H1 (cell line): ENCODE results near the gene TSSC4. TPM values are rescaled to one million over a fixed set of nuclear protein-coding genes. Genes with fewer than 3 reads are reported as not detected.
A peak's percentile ranks its signal among the peaks of the same experiment; 100 is the strongest.

Experiments used
- CTCF ChIA-PET: fragments of 300-600 bp; sonication (Branson Sonifier 250); formaldehyde crosslinking; loops from one replicate; lab custom pipeline; 2021; ENCODE audit not compliant: partially characterized antibody; lab: Charles Lee
- POLR2A ChIA-PET: fragments of 300-600 bp; sonication (Branson Sonifier 250); formaldehyde crosslinking; loops from one replicate; lab custom pipeline; 2021; ENCODE audit warnings: inconsistent platforms; ENCODE audit not compliant: partially characterized antibody; lab: Charles Lee
- DNase-seq, 2 experiments: peaks; one replicate each; pipeline versions ENCODE4 v3.0.0 to v3.0.0-alpha.2; 2010 to 2022; ENCODE audit warnings: low spot score in 2 of 2, low read depth in 1 of 2, mixed read lengths in 1 of 2
- FAIRE-seq: peaks from 2 replicates; lab custom pipeline; 2011; peaks lifted over from hg19 to GRCh38; lab: Jason Lieb, UNC
- H2AFZ ChIP-seq: 2 replicates; pipeline ENCODE4 v1.8.1; 2012; ENCODE audit warnings: low read length, inconsistent platforms
- H2AK5ac ChIP-seq: 2 replicates; pipeline ENCODE4 v1.6.1; 2013; ENCODE audit warnings: low read depth, low read length
- H2BK120ac ChIP-seq: replicated peaks from 2 replicates; pipeline ENCODE3; 2013; ENCODE audit warnings: low read depth, low read length, inconsistent platforms
- H2BK12ac ChIP-seq: 2 replicates; pipeline ENCODE4 v1.6.1; 2013; ENCODE audit warnings: low read depth, low read length
- H2BK15ac ChIP-seq: 2 replicates; pipeline ENCODE4 v1.6.1; 2013; ENCODE audit warnings: low read length
- H2BK20ac ChIP-seq: 2 replicates; pipeline ENCODE4 v1.6.1; 2013; ENCODE audit warnings: low read length
- H2BK5ac ChIP-seq: 2 replicates; pipeline ENCODE4 v1.6.1; 2013; ENCODE audit warnings: low read depth, low read length
- H3K14ac ChIP-seq: 2 replicates; pipeline ENCODE4 v1.6.1; 2013; ENCODE audit warnings: inconsistent platforms; ENCODE audit not compliant: insufficient read length
- H3K18ac ChIP-seq: 2 replicates; pipeline ENCODE4 v1.6.1; 2013; ENCODE audit warnings: low read length; ENCODE audit errors: extremely low read depth
- H3K23ac ChIP-seq: 2 replicates; pipeline ENCODE4 v1.6.1; 2013; ENCODE audit warnings: inconsistent platforms; ENCODE audit not compliant: insufficient read length
- H3K23me2 ChIP-seq: 2 replicates; pipeline ENCODE4 v1.6.1; 2013; ENCODE audit warnings: low read depth, low read length
- H3K27ac ChIP-seq: 2 replicates; pipeline ENCODE4 v1.6.1; 2011; ENCODE audit warnings: low read depth, low read length, inconsistent platforms
- H3K27me3 ChIP-seq, 4 experiments: replicated peaks in 1 of 4; 1 replicate in 1 of 4; 2 replicates in 3 of 4; pipeline versions ENCODE4 v1.6.1 to v1.8.1; 2011 to 2013; ENCODE audit warnings: low read length in 3 of 4, mild to moderate bottlenecking in 3 of 4, inconsistent platforms in 2 of 4, mixed read lengths in 2 of 4, moderate library complexity in 1 of 4; ENCODE audit not compliant: control insufficient read depth in 3 of 4, insufficient read depth in 3 of 4; ENCODE audit errors: extremely low read depth in 1 of 4
- H3K36me3 ChIP-seq, 4 experiments: 2 replicates each; pipeline versions ENCODE4 v1.6.1 to v1.8.1; 2011 to 2013; ENCODE audit warnings: mild to moderate bottlenecking in 4 of 4, low read length in 3 of 4, moderate library complexity in 2 of 4, control low read depth in 1 of 4, inconsistent platforms in 1 of 4; ENCODE audit not compliant: insufficient read depth in 4 of 4, control insufficient read depth in 2 of 4
- H3K4ac ChIP-seq: replicated peaks from 2 replicates; pipeline ENCODE3; 2013; ENCODE audit warnings: low read length, low read depth, mixed read lengths, inconsistent platforms; ENCODE audit not compliant: insufficient read length
- H3K4me1 ChIP-seq, 4 experiments: replicated peaks in 1 of 4; 1 replicate in 1 of 4; 2 replicates in 3 of 4; pipeline versions ENCODE4 v1.6.1 to v1.8.1; 2011 to 2013; ENCODE audit warnings: low read length in 3 of 4, inconsistent platforms in 2 of 4, mixed read lengths in 1 of 4; ENCODE audit not compliant: insufficient read depth in 4 of 4, control insufficient read depth in 3 of 4
- H3K4me2 ChIP-seq, 2 experiments: 2 replicates each; pipeline versions ENCODE4 v1.6.1 to v1.8.1; 2011 to 2013; ENCODE audit warnings: low read depth in 2 of 2, low read length in 2 of 2, control low read depth in 1 of 2, inconsistent platforms in 1 of 2, mild to moderate bottlenecking in 1 of 2; ENCODE audit not compliant: insufficient read depth in 1 of 2
- H3K4me3 ChIP-seq, 4 experiments: fragments of 200-600, 300-600 bp in 1 of 4; sonication (generic), shearing (Covaris generic), sonication (Bioruptor Twin) in 1 of 4; 2 replicates each; pipeline versions ENCODE4 v1.5.1 to v1.8.1; 2011 to 2016; ENCODE audit warnings: low read length in 4 of 4, low read depth in 3 of 4, control low read depth in 2 of 4, inconsistent platforms in 2 of 4, mild to moderate bottlenecking in 2 of 4, mixed read lengths in 1 of 4, moderate library complexity in 1 of 4; ENCODE audit not compliant: insufficient read depth in 2 of 4; ENCODE audit errors: extremely low read depth in 1 of 4
- H3K56ac ChIP-seq: replicated peaks from 2 replicates; pipeline ENCODE3; 2013; ENCODE audit warnings: low read depth, mild to moderate bottlenecking, mixed read lengths, low read length, inconsistent platforms; ENCODE audit not compliant: insufficient read length
- H3K79me1 ChIP-seq: 2 replicates; pipeline ENCODE4 v1.6.1; 2013; ENCODE audit warnings: low read depth, low read length, control low read depth
- H3K79me2 ChIP-seq, 2 experiments: 2 replicates each; pipeline versions ENCODE4 v1.6.1 to v1.8.1; 2012 to 2013; ENCODE audit warnings: low read length in 2 of 2, mild to moderate bottlenecking in 2 of 2, inconsistent platforms in 1 of 2; ENCODE audit not compliant: insufficient read depth in 2 of 2, control insufficient read depth in 1 of 2
- H3K9ac ChIP-seq, 4 experiments: replicated peaks in 1 of 4; 1 replicate in 1 of 4; 2 replicates in 3 of 4; pipeline versions ENCODE4 v1.6.1 to v1.8.1; 2011 to 2013; ENCODE audit warnings: low read depth in 3 of 4, low read length in 3 of 4, control low read depth in 2 of 4, mild to moderate bottlenecking in 2 of 4, moderate library complexity in 2 of 4, inconsistent platforms in 1 of 4; ENCODE audit errors: extremely low read depth in 1 of 4
- H3K9me3 ChIP-seq, 2 experiments: 2 replicates each; pipeline versions ENCODE4 v1.6.1 to v1.8.1; 2012 to 2013; ENCODE audit warnings: mild to moderate bottlenecking in 2 of 2, moderate library complexity in 2 of 2, control low read depth in 1 of 2, inconsistent platforms in 1 of 2, low read depth in 1 of 2, low read length in 1 of 2, mixed read lengths in 1 of 2; ENCODE audit not compliant: insufficient read depth in 2 of 2
- H4K20me1 ChIP-seq, 2 experiments: replicated peaks in 1 of 2; 2 replicates each; pipeline versions ENCODE3 to v1.8.1; 2011 to 2013; ENCODE audit warnings: inconsistent platforms in 2 of 2, low read length in 2 of 2, mild to moderate bottlenecking in 1 of 2; ENCODE audit not compliant: insufficient read depth in 2 of 2, control insufficient read depth in 1 of 2
- H4K5ac ChIP-seq: 2 replicates; pipeline ENCODE4 v1.6.1; 2013; ENCODE audit warnings: low read length, low read depth, mixed read lengths, inconsistent platforms; ENCODE audit not compliant: insufficient read length
- H4K8ac ChIP-seq: 2 replicates; pipeline ENCODE4 v1.8.0; 2013; ENCODE audit warnings: mild to moderate bottlenecking, moderate library complexity, low read length, inconsistent platforms; ENCODE audit not compliant: insufficient read depth; ENCODE audit errors: extremely low read depth
- H4K91ac ChIP-seq: replicated peaks from 2 replicates; pipeline ENCODE3; 2013; ENCODE audit warnings: low read length, mixed read lengths, inconsistent platforms; ENCODE audit not compliant: insufficient read length
- HDAC2 ChIP-seq, 2 experiments: fragments of 300-600 bp in 1 of 2; sonication (generic) in 1 of 2; IDR thresholded peaks; 2 replicates each; pipeline ENCODE4 v1.6.1; 2011 to 2012; ENCODE audit warnings: low read depth in 2 of 2, low read length in 2 of 2, mild to moderate bottlenecking in 2 of 2, moderate library complexity in 2 of 2, borderline replicate concordance in 1 of 2, inconsistent platforms in 1 of 2
- RAD21 ChIP-seq, 2 experiments: IDR thresholded peaks in 1 of 2; conservative IDR thresholded peaks in 1 of 2; 2 replicates each; pipeline ENCODE4 v1.6.1; 2011; ENCODE audit warnings: low read depth in 2 of 2, low read length in 2 of 2, improper control_type of control experiment in 1 of 2, inconsistent platforms in 1 of 2, mild to moderate bottlenecking in 1 of 2, moderate library complexity in 1 of 2
- WGBS, 2 experiments: shearing (Covaris generic) in 1 of 2; methylation state at CpG; one replicate each; pipeline versions ENCODE4 v1.1.6 to v1.1.7; 2013 to 2015; ENCODE audit warnings: low lambda C conversion rate in 2 of 2, mixed read lengths in 2 of 2, inconsistent platforms in 1 of 2, low coverage in 1 of 2, missing lambda C conversion rate in 1 of 2; ENCODE audit not compliant: insufficient replicate concordance in 2 of 2, insufficient coverage in 1 of 2, insufficient read length in 1 of 2; ENCODE audit errors: extremely low coverage in 1 of 2, missing lambda C conversion rate in 1 of 2; 5-methylcytosine and 5-hydroxymethylcytosine counted together
- polyA plus RNA-seq, 7 experiments: library from polyadenylated mRNA; depleted of rRNA in 3 of 7; stranded (reverse) in 5 of 7; unstranded in 2 of 7; fragments of >200 nt in 5 of 7; fragments of 200-250 nt in 2 of 7; gene quantifications; 1 replicate in 5 of 7; 2 replicates in 1 of 7; 4 replicates in 1 of 7; pipeline versions ENCODE4 v1.2.1 to v1.2.3, GENCODE V29; 2011 to 2013; ENCODE audit warnings: missing spikeins in 2 of 7, mixed read lengths in 2 of 7
- total RNA-seq: library from RNA; stranded (reverse); fragmentation: NEBNext Ultra II Directional; extraction: Animal tissue kit (Norgen Biotek cat#: 25700); gene quantifications from 2 replicates; pipeline ENCODE4 v1.2.1, GENCODE V29; 2021

The TSSC4 gene
- total and polyA plus RNA-seq, 2 of the 8 experiments (the other 6 are each of a cell fraction or from before 2014, with no cell fraction given) = 34.0 to 39.3 TPM

GRCh38 chr11:2393941-2394817 is 6.4 kb upstream of the TSSC4 start:
- Histone ChIP-seq H3K4me2 (no peak overlapping the region), H3K36me3 (peaks cover 0 to 21% (median under 1%) of the 10 kb centered on the region in 4 experiments; a peak in 4 of 8 replicates), H3K79me2 (peaks cover 0 to 7% of the 10 kb centered on the region in 2 experiments; a peak in 2 of 4 replicates), H3K18ac (no peak overlapping the region), H2BK20ac (no peak overlapping the region), H4K8ac (no peak overlapping the region), H3K4me1 (peaks cover 0 to 9% (median 5%) of the 10 kb centered on the region in 4 experiments; a peak in 4 of 7 replicates), H4K20me1 (peaks cover 15 to 36% of the 10 kb centered on the region in 2 experiments), H3K9me3 (no peaks in the 10 kb centered on the region), H2BK5ac (no peak overlapping the region), H3K27ac (no peak overlapping the region), H3K4ac (no peak overlapping the region), H3K14ac (no peak overlapping the region), H4K5ac (no peak overlapping the region), H2BK15ac (no peak overlapping the region), H4K91ac (no peak overlapping the region), H2AK5ac (no peak overlapping the region), H3K4me3 (no peak overlapping the region), H2AFZ (no peak overlapping the region), H2BK120ac (no peak overlapping the region), H3K56ac (no peak overlapping the region), H2BK12ac (no peak overlapping the region), H3K27me3 (no peaks in the 10 kb centered on the region), H3K23me2 (no peaks in the 10 kb centered on the region), H3K79me1 (peaks cover 14% of the 10 kb centered on the region), H3K23ac (no peak overlapping the region), H3K9ac (no peak overlapping the region)
- no peak for DNase-seq
- no peak for TF ChIP-seq HDAC2 (IDR thresholded peaks at IDR 0.05; ENCODE audit: borderline replicate concordance in 1 of 2, low read depth in 2 of 2, low read length in 2 of 2)
- 0 out of 4 replicates have a peak, but pooled peaks of 1 of the 2 experiments have one; percentile 1 for TF ChIP-seq RAD21 (IDR thresholded peaks at IDR 0.05 in 1 of 2, conservative IDR thresholded peaks at IDR 0.05 in 1 of 2; ENCODE audit: low read depth in 2 of 2, low read length in 2 of 2)
- 88% methylated on average over 23 of the region's 34 CpGs; no CpG with 5 or more reads in 1 of the 2 experiments for WGBS, 2 experiments
- POLR2A ChIA-PET = no interaction called here
- FAIRE-seq = no peak
- CTCF ChIA-PET = no interaction called here
